GM19025 (cell line): ENCODE results near the gene TRAF3.
"Not testable (repeated sequence)": the region's sequence is repeated elsewhere in the genome, so short reads cannot be mapped to it uniquely, and the experiment has no call there.

Experiments used
- ATAC-seq: cut with Tn5 transposase; IDR thresholded peaks from one replicate; pipeline ENCODE4 v1.9.1; 2021; ENCODE audit warnings: mild to moderate bottlenecking, low read depth, moderate library complexity; ENCODE audit not compliant: unreplicated experiment

Gene TRAF3

GRCh38 chr14:102918438-102918837 lies 141.2 kb downstream of the TRAF3 start:
- no peak for ATAC-seq

- ATAC-seq: no peak
These were observed 143.2 kb downstream of the TRAF3 start for GRCh38 chr14:102920273-102920997.

- no peak for ATAC-seq
These were observed 143.7 kb downstream of the TRAF3 start for GRCh38 chr14:102920998-102921304.

- no peak for ATAC-seq
These were observed 145.4 kb downstream of the TRAF3 start, which contains the start of gene AMN for GRCh38 chr14:102922490-102923200. Gene AMN, plus strand, starts transcription at chr14:102922663. Its CDS starts 26 bp downstream, at chr14:102922689.

- ATAC-seq: no peak
These were observed 146.1 kb downstream of the TRAF3 start for GRCh38 chr14:102923201-102923924.

- ATAC-seq: no peak
These were observed 146.8 kb downstream of the TRAF3 start for GRCh38 chr14:102923925-102924486.

GRCh38 chr14:102924632-102925588 lies 147.7 kb downstream of the TRAF3 start:
- no peak for ATAC-seq

- ATAC-seq: no peak
These were observed 148.4 kb downstream of the TRAF3 start for GRCh38 chr14:102925646-102926045.

- no peak for ATAC-seq
These were observed 148.9 kb downstream of the TRAF3 start for GRCh38 chr14:102926104-102926503.

GRCh38 chr14:102926840-102927239 lies 149.6 kb downstream of the TRAF3 start:
- ATAC-seq: not testable (repeated sequence)

- no peak for ATAC-seq
These were observed 150.2 kb downstream of the TRAF3 start for GRCh38 chr14:102927346-102927877.

- no peak for ATAC-seq
These were observed 150.7 kb downstream of the TRAF3 start for GRCh38 chr14:102927878-102928411.

- no peak for ATAC-seq
These were observed 151.4 kb downstream of the TRAF3 start for GRCh38 chr14:102928412-102929240.

GRCh38 chr14:102929241-102930137 lies 152.2 kb downstream of the TRAF3 start:
- no peak for ATAC-seq

- no peak for ATAC-seq
These were observed 153.0 kb downstream of the TRAF3 start for GRCh38 chr14:102930138-102930752.

- ATAC-seq: no peak
These were observed 153.7 kb downstream of the TRAF3 start for GRCh38 chr14:102930753-102931579.
